ENCODE measurements around the gene AGAP1. TPM values are rescaled to one million over a fixed set of nuclear protein-coding genes. Genes with fewer than 3 reads are reported as not detected.

Gene AGAP1
- total RNA-seq, 1 donor from 2014 or later: 43.8 TPM

DNA sequence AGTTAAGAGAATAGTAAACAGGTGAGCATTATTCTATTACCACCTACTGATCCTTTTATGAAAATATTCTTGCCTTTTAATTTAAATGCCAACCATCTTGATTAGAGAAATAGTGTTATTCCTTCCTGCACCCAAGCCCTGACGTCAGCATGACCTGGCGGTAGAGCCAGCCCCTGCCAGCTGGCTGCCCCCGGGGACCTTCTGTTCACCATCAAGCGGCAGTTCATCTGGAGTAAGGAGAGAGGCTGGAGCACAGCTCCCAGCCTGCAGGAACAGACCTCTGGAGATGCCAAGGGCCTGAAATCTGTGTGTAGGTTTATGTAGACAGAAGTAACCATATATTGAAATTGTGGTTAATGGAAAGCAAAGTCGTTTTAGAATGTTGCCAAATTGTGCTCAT, 502.6 kb downstream of the AGAP1 start:
- H3K36me3 Mint-ChIP-seq (ENCODE audit: unreplicated experiment): peaks cover 13% of the 10 kb centered on the region
- no peak overlapping the region for H3K4me3 Mint-ChIP-seq (ENCODE audit: unreplicated experiment)
- H3K27ac Mint-ChIP-seq (ENCODE audit: unreplicated experiment): no peak overlapping the region
- no peak for DNase-seq (ENCODE audit: extremely low spot score, unreplicated experiment)
- no peaks in the 10 kb centered on the region for H3K9me3 Mint-ChIP-seq (ENCODE audit: unreplicated experiment)
- H3K4me1 Mint-ChIP-seq (ENCODE audit: unreplicated experiment): peaks cover 4% of the 10 kb centered on the region
- TF ChIP-seq, protein P1, sequence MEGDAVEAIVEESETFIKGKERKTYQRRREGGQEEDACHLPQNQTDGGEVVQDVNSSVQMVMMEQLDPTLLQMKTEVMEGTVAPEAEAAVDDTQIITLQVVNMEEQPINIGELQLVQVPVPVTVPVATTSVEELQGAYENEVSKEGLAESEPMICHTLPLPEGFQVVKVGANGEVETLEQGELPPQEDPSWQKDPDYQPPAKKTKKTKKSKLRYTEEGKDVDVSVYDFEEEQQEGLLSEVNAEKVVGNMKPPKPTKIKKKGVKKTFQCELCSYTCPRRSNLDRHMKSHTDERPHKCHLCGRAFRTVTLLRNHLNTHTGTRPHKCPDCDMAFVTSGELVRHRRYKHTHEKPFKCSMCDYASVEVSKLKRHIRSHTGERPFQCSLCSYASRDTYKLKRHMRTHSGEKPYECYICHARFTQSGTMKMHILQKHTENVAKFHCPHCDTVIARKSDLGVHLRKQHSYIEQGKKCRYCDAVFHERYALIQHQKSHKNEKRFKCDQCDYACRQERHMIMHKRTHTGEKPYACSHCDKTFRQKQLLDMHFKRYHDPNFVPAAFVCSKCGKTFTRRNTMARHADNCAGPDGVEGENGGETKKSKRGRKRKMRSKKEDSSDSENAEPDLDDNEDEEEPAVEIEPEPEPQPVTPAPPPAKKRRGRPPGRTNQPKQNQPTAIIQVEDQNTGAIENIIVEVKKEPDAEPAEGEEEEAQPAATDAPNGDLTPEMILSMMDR (IDR thresholded peaks at IDR 0.05): no peak
- no peaks in the 10 kb centered on the region for H3K27me3 Mint-ChIP-seq (ENCODE audit: unreplicated experiment)

DNA sequence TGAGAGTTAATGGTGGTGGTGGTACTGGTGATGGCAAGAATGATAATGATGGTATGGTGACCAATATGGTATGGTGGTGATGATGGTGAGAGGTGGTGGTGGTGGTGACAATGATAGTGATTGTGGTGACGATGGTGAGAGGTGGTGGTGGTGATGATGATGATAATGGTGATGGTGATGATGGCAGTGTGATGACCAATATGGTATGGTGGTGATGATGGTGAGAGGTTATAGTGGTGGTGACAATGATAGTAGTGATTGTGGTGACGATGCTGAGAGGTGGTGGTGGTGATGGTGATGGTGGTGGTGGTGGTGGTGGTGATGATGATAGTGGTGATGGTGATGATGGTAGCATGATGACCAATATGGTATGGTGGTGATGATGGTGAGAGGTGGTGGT, 505.2 kb downstream of the AGAP1 start:
- H3K36me3 Mint-ChIP-seq (ENCODE audit: unreplicated experiment): peaks cover 17% of the 10 kb centered on the region
- H3K27ac Mint-ChIP-seq (ENCODE audit: unreplicated experiment): no peak overlapping the region
- H3K4me1 Mint-ChIP-seq (ENCODE audit: unreplicated experiment): peaks cover 9% of the 10 kb centered on the region
- no peaks in the 10 kb centered on the region for H3K9me3 Mint-ChIP-seq (ENCODE audit: unreplicated experiment)
- TF ChIP-seq, protein P1 (IDR thresholded peaks at IDR 0.05): no peak
- no peak overlapping the region for H3K4me3 Mint-ChIP-seq (ENCODE audit: unreplicated experiment)
- DNase-seq (ENCODE audit: extremely low spot score, unreplicated experiment): no peak
- no peaks in the 10 kb centered on the region for H3K27me3 Mint-ChIP-seq (ENCODE audit: unreplicated experiment)

DNA sequence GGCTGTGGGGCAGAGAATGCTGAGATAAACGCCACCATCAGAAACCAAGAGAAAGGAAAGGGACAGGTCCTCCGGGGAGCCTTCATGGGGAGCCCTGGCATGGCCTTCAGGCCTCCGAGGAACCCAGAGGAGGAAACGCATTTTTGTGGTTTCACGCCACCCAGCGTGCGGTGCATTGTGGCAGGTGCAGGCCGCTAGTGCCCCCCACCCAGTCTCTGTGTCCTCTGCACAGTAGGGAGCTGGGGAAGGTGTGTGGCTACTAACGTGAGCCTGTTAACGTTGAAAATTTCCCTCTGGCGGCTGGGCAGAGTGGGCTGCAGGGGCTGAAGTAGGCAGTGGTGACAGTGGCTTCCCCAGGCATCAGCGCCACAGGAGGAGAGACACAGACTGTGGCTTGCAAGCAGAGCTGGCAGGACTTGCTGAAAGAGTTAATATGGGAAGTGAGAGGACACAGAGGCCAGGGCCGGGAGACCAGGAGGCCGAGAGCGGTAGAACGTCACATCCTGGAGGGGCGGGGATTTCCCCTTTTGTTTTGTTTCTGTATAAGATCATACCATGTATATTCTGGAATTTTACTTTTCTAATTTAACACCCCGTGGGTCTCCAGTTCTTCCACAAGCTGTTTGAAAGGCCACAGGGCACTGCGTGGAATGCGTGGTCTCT, 507.5 kb downstream of the AGAP1 start:
- Mint-ChIP-seq H3K27me3 (ENCODE audit: unreplicated experiment) (no peaks in the 10 kb centered on the region), H3K27ac (ENCODE audit: unreplicated experiment) (no peak overlapping the region), H3K9me3 (ENCODE audit: unreplicated experiment) (peaks cover 3% of the 10 kb centered on the region), H3K36me3 (ENCODE audit: unreplicated experiment) (peaks cover 22% of the 10 kb centered on the region), H3K4me1 (ENCODE audit: unreplicated experiment) (peaks cover 9% of the 10 kb centered on the region), H3K4me3 (ENCODE audit: unreplicated experiment) (no peak overlapping the region)
- TF ChIP-seq, protein P1 (IDR thresholded peaks at IDR 0.05): no peak
- DNase-seq (ENCODE audit: extremely low spot score, unreplicated experiment): no peak

DNA sequence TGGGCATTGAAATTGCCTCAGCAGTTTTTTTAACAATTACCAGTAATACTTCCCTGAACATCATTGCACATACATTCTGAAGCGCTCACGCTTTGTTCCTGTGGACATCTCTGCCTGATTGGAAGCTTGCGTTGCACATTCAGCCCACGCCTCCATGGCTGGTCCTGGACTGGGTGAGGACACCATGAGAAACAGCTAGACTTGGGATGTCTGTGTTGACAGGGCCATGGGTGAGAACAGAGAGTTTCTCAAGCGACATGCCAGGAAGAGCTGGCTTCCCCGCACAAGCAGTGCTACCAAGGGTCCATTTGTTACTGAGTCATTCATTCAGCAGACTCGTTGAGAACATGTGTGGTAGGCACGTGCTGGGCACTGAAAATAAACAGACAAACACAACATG, 508.0 kb downstream of the AGAP1 start:
- Mint-ChIP-seq H3K27ac (ENCODE audit: unreplicated experiment) (no peak overlapping the region), H3K36me3 (ENCODE audit: unreplicated experiment) (peaks cover 17% of the 10 kb centered on the region), H3K9me3 (ENCODE audit: unreplicated experiment) (peaks cover 3% of the 10 kb centered on the region), H3K4me1 (ENCODE audit: unreplicated experiment) (peaks cover 9% of the 10 kb centered on the region), H3K4me3 (ENCODE audit: unreplicated experiment) (no peak overlapping the region), H3K27me3 (ENCODE audit: unreplicated experiment) (no peaks in the 10 kb centered on the region)
- DNase-seq (ENCODE audit: extremely low spot score, unreplicated experiment): no peak
- TF ChIP-seq, protein P1 (IDR thresholded peaks at IDR 0.05): no peak

DNA sequence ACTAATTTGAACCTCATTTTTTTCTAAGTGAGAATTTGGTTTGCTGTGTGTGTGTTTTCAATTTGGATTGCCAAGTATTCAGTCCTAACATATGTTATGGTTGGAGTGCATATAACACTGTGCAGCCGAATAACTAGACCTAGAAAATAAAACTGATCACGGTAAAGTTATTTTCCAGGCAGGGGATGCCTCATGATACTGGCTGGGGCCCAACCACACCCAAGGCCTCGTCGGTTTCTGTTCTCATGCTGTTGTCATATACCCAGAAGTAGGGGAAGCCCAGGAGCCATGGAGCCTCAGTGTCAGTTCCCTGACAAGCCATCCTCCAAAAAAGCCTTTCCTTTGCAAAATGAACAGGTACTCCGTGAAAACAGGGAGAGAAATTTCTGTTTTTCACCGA, 514.2 kb downstream of the AGAP1 start:
- Mint-ChIP-seq H3K27me3 (ENCODE audit: unreplicated experiment) (no peaks in the 10 kb centered on the region), H3K4me1 (ENCODE audit: unreplicated experiment) (no peaks in the 10 kb centered on the region), H3K4me3 (ENCODE audit: unreplicated experiment) (no peak overlapping the region), H3K27ac (ENCODE audit: unreplicated experiment) (no peak overlapping the region), H3K36me3 (ENCODE audit: unreplicated experiment) (peaks cover 6% of the 10 kb centered on the region), H3K9me3 (ENCODE audit: unreplicated experiment) (peaks cover 3% of the 10 kb centered on the region)
- no peak for DNase-seq (ENCODE audit: extremely low spot score, unreplicated experiment)
- TF ChIP-seq, protein P1 (IDR thresholded peaks at IDR 0.05): no peak

All from osteocyte (in vitro differentiated cells).